Measurements from ENCODE around the gene PDCD4. TPM values are rescaled to one million over a fixed set of nuclear protein-coding genes. Genes with fewer than 3 reads are reported as not detected.

PDCD4 gene
- polyA plus RNA-seq (ENCODE audit: insufficient read length in 4 of 4): 100 to 1,000 TPM; 226 to 277 (median 246) TPM

GRCh38 chr10:110871298-110872084 lies at the start of gene PDCD4:
TSS of gene PDCD4 (plus strand) at chr10:110871928. CDS start at chr10:110876028, 4,100 bp downstream.
- peak; percentile 98 to 99 (median 98) for DNase-seq (ENCODE audit: low read depth in 4 of 4, low spot score in 3 of 4)

- no peak for DNase-seq (ENCODE audit: low read depth in 4 of 4, low spot score in 3 of 4)
Observed at GRCh38 chr10:110822035-110822711, 49.6 kb upstream of the PDCD4 start.

DNA sequence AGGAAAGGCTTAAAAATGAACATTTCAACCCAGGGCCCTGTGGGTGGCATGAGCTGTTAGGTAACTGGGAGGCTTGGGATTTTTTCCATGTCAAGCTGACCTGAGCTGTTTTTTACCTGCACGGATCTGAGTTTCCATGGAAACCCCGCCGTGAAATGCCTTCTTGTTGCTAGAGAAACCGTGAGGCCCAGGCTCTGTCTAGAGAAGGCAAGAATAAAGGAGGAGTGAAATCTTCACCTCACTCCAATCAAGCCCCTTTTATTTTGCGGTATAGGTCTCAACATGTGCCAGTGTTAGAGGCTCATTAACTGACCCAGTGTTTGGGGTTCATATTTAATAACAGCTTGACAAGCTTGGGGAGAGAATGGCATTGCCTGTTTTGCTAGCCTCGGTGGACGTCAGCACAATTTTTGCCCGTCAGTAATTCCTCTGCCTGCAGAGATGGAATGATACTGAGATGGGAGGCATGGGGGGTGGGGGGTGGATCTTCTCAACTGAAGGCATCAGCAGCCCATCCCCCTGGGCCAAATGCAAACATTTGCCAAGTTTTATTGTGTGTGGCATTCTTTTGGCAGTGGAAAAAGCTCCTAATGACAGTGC lies 48.9 kb upstream of the PDCD4 start:
- no peak for DNase-seq (ENCODE audit: low read depth in 4 of 4, low spot score in 3 of 4)

DNA sequence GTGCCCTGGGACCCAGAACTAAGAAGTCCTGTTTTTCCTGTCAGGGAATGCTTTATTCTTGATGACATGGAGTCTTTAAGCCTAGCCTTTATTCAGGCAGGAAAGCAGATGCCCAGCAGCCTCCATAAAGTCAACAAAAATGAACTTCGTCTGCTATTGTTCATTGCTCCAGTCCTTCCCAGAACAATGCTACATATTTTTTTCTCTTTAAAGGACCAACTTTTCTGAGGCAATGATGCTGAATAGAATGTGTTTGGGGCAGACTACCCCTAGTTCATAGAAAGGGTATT lies 47.6 kb upstream of the PDCD4 start:
- no peak for DNase-seq (ENCODE audit: low read depth in 4 of 4, low spot score in 3 of 4)

DNA sequence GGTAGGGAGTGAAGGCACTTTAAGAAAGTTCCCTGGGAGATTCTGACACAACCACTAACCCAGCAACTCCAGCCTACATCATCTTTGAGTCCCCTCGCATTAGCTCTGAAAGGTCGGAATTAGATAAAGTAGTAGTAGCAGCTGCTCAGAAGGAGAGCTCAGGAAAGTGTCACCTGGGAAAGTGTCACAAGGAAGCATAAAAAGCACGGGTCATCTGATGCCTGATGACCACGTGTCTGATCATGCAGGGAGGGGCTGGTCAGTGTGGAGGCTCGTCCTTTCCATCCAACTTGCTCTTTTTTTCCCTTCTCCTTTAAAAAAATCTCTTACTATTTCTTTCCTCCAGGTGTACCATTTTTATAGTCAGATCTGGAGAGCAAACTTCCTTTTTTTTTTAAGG lies 47.1 kb upstream of the PDCD4 start:
- DNase-seq (ENCODE audit: low read depth in 4 of 4, low spot score in 3 of 4): no peak

DNA sequence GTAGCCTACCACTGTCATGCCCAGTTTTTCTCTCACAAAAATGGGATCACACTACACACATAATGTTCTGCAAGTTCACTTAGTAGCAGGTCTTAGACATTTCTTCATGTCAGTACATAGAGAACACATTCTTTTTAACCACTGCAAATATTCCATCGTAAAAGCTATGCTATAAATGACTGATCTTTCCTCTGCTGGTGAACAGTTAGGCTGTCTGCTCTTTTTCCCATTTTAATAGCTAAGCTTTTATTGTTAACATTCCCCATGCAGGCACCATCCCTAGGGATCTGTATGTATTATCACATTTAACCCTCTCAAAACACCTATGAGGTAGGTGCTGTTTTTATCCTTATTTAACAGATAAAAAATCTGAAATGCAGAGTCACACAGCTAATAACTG lies 46.2 kb upstream of the PDCD4 start:
- no peak for DNase-seq (ENCODE audit: low read depth in 4 of 4, low spot score in 3 of 4)

- DNase-seq (ENCODE audit: low read depth in 4 of 4, low spot score in 3 of 4): no peak
Observed at GRCh38 chr10:110827410-110827809, 44.3 kb upstream of the PDCD4 start.

GRCh38 chr10:110827875-110828274 lies 43.9 kb upstream of the PDCD4 start:
- no peak for DNase-seq (ENCODE audit: low read depth in 4 of 4, low spot score in 3 of 4)

GRCh38 chr10:110828525-110828924 lies 43.2 kb upstream of the PDCD4 start:
- DNase-seq (ENCODE audit: low read depth in 4 of 4, low spot score in 3 of 4): no peak

DNA sequence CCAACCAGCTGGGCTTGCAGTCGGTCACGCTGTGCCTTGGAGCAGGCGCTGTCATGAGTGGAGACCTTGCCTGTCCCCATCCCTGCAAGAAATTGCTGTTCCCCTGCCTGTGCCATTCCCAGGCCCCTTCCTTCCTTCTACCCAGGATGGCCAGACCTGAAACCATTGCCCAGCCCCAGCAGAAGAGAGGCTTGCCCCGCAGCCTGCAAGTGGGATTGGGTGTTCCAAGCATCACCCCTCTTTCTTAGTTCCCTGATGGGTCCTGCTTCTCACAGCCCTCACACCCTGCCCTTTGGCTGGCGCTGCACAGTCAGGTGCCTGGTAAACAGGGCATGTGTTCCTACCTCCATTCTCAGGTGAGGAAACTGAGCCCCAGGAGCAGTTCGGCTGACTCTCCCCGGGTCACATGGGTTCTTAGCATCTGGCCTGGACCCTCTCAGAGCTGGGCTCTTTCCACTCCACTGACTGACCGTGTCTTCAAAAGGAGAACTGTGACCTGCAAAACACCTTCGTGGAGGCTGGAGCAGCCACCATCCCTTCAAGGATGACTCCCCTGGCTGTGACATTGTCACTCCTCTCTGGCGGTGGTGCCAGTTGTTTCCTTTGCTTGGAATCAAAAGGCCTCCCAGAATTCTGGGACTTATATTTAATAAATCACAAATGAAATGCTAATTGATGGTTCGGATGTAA lies 41.9 kb upstream of the PDCD4 start:
- DNase-seq (ENCODE audit: low read depth in 4 of 4, low spot score in 3 of 4): no peak

DNA sequence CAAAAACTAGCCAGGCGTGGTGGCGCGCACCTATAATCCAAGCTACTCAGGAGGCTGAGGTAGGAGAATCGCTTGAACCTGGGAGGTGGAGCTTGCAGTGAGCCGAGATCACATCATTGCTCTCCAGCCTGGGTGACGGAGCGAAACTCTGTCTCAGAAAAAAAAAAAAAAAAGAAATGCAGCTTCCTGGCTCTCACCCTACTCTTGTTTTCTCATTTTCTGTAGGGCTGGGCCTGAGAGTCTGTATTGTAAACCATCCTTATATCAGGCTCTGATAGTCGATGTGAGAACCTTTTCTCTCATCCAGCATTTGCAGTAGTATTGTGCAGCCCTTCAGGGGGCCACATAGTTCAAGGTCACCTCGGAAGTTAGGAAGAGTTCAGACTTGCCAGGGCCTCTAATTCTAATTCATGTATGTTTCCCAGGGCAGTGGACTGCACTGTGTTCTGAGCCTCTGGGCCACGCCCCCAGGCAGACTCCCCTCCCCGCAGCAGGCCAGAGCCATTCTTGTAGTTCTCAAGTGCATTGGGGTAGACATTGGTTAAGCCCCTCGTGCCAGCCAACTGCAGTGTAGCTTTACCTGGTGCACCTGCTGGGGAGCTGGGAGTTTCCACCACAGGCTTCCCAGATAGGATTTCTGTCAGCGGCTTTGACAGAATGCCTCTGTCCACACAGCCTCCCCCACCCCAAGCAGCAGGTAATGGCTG lies 38.3 kb upstream of the PDCD4 start:
- DNase-seq (ENCODE audit: low read depth in 4 of 4, low spot score in 3 of 4): no peak

GRCh38 chr10:110833941-110834628 lies 37.6 kb upstream of the PDCD4 start:
- DNase-seq (ENCODE audit: low read depth in 4 of 4, low spot score in 3 of 4): no peak

GRCh38 chr10:110834629-110835301 lies 37.0 kb upstream of the PDCD4 start:
- peak in 3 of 4 donors; percentile 69 to 85 (median 76) for DNase-seq (ENCODE audit: low read depth in 4 of 4, low spot score in 3 of 4)

DNA sequence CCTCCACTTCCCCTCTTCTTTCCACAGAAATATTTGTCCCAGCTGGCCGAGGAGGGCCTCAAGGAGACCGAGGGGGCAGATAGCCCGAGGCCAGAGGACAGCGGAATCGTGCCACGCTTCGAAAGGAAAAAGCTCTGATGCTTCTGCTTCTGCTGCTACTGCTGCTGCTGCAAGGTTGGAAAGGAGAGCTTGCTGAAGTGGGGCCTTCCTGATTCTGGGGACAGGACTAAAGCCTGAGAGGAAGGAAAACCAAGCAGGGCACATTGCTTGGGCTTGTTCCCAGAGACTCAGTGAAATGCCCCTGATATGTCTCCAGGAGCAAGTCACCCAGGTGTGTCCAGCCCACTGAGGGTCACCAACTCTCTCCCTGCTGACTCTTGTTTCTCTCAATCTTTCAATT lies 35.9 kb upstream of the PDCD4 start:
- DNase-seq (ENCODE audit: low read depth in 4 of 4, low spot score in 3 of 4): no peak

DNA sequence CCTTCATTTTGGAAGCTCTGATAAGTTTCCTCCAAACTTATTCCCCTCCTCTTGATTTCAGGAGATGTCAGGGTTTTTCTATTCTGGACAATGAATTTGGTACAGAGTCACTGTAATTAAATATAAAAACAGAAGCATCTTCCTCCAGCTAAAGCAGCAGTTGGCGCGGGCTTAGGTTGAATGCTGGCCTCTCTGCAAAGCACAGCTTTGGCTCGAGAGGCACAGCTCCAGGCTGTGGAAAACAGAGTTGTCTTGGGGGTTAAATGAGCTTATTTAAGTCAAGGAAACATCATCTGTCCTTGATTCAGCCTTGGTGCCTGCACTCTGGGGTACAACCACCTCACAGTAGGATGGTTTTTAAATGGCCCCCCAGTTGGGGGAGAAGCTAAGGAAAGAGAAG lies 35.0 kb upstream of the PDCD4 start:
- DNase-seq (ENCODE audit: low read depth in 4 of 4, low spot score in 3 of 4): no peak

- DNase-seq (ENCODE audit: low read depth in 4 of 4, low spot score in 3 of 4): no peak
Observed at GRCh38 chr10:110837418-110838171, 34.1 kb upstream of the PDCD4 start.

DNA sequence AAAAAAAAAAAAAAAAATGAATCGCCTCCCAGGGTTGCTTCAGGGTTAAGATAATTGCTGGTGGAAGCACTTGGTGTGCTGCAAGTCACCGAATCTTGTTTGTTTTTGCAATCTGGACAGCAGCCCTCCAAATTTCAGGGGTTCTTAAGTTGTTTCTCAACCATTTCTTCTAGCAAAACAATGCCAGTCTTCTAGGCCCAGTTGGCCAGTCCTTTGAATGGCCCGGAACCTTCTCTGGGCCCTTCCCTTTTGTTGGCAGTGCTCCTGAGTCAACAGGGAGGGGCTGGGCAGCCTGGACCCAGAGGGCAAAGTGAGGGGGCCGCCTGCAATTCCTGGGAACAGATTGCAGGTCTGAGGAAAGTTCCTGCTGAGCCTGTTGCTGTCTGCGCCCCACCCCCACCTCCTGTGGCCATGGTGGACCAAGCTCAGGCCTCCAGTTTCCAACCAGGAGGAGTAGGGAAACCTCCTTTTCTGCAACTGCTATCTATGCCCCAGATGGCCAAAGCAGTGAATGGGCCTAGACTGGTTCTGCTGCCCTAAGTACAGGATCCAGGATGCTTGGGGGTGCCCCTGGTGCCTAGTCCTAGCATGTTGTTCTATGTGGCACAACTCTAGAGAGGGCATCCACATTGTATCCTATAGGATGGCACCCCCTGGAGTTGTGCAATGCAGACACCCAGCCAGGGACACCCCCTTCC lies 31.4 kb upstream of the PDCD4 start:
- no peak for DNase-seq (ENCODE audit: low read depth in 4 of 4, low spot score in 3 of 4)

DNA sequence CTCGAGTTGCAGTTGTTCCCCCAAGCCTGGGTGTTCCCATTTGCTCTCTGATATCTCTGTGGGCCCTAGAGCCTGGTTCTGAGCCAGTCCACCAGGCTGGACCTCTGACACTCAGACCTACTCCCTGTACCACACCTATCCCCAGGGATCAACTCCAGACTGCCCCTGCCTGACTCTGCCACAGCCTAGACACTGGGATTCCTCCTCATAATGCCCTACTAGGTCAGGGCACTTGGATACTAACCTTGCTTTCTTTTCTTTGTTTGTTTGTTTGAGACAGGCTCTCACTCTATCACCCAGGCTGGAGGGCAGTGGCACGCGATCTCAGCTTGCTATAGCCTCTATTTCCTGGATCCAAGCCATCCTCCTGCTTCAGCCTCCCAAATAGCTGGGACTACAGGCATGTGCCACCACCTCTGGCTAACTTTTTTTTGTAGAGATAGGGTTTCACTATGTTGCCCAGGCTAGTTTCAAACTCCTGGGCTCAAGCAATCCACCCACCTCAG lies 30.8 kb upstream of the PDCD4 start:
- no peak for DNase-seq (ENCODE audit: low read depth in 4 of 4, low spot score in 3 of 4)

Measured in left renal pelvis (tissue), 4 donors.